Lower leg skin (tissue), 4 donors: ENCODE results near the gene ADAM22. TPM values are rescaled to one million over a fixed set of nuclear protein-coding genes. Genes with fewer than 3 reads are reported as not detected.
"Not testable (repeated sequence)": the region's sequence is repeated elsewhere in the genome, so short reads cannot be mapped to it uniquely, and the experiment has no call there.

ENCODE experiments used
- DNase-seq, 2 donors: peaks; one replicate each; pipeline ENCODE4 v3.0.0-alpha.2; 2019; ENCODE audit warnings: low spot score in 2 of 2
- H3K4me3 ChIP-seq: fragments of 200-600 bp; sonication (generic); 2 replicates; pipeline ENCODE4 v1.5.1; 2017; ENCODE audit warnings: mild to moderate bottlenecking, low read depth; ENCODE audit not compliant: poor library complexity, severe bottlenecking
- CTCF ChIP-seq, 3 donors: fragments of 450-650 bp; IDR thresholded peaks; one replicate each; pipeline ENCODE4 v1.5.1; 2016; ENCODE audit warnings: antibody characterized with exemption in 3 of 3, mild to moderate bottlenecking in 3 of 3, moderate library complexity in 2 of 3
- POLR2A ChIP-seq, 2 donors: fragments of 450-650 bp; IDR thresholded peaks; one replicate each; pipeline ENCODE4 v1.6.1; 2016 to 2017; ENCODE audit warnings: antibody characterized with exemption in 2 of 2, mild to moderate bottlenecking in 1 of 2, moderate library complexity in 1 of 2
- WGBS, 2 donors: methylation state at CpG; one replicate each; pipeline ENCODE4 v1.1.5; 2018; 5-methylcytosine and 5-hydroxymethylcytosine counted together
- intact Hi-C: fragments of 100-400 bp; cut with DNase I; formaldehyde crosslinking; loops from one replicate; pipeline ENCODE4 v1.15.0; 2023; ENCODE audit warnings: low total_unique reads
- total RNA-seq, 4 donors: library from RNA; depleted of rRNA; stranded (reverse); fragments of >200 nt; gene quantifications; one replicate each; pipeline ENCODE4 v1.1.0, GENCODE V29; 2016

The ADAM22 gene
- total RNA-seq, 4 donors from 2014 or later = 0.30 to 2.1 (median 1.0) TPM

GRCh38 chr7:88156356-88156755 lies 222.3 kb downstream of the ADAM22 start:
- no peak overlapping the region for H3K4me3 ChIP-seq
- intact Hi-C loops = no loop called here
- WGBS, 2 donors = 50 to 70% methylated on average over 1 of the region's 1 CpG
- no peak for DNase-seq
- no peak for TF ChIP-seq POLR2A (IDR thresholded peaks at IDR 0.05)
- TF ChIP-seq CTCF (IDR thresholded peaks at IDR 0.05) = no peak

- DNase-seq, H3K4me3 ChIP-seq, intact Hi-C loops: not testable (repeated sequence)
- WGBS, 2 donors = 87 to 91% methylated on average over 2 of the region's 2 CpGs
These were observed 225.7 kb downstream of the ADAM22 start for GRCh38 chr7:88159741-88160140.

- H3K4me3 ChIP-seq = no peak overlapping the region
- no peak for DNase-seq
- TF ChIP-seq CTCF (IDR thresholded peaks at IDR 0.05) = no peak
- no peak for TF ChIP-seq POLR2A (IDR thresholded peaks at IDR 0.05)
- intact Hi-C loops = no loop called here
These were observed 231.6 kb downstream of the ADAM22 start for GRCh38 chr7:88165697-88166096.

GRCh38 chr7:88167223-88167622 lies 233.2 kb downstream of the ADAM22 start:
- intact Hi-C loops = no loop called here
- TF ChIP-seq CTCF (IDR thresholded peaks at IDR 0.05) (no peak), POLR2A (IDR thresholded peaks at IDR 0.05) (no peak)
- DNase-seq = no peak
- WGBS, 2 donors = 64 to 83% methylated on average over 2 of the region's 2 CpGs
- H3K4me3 ChIP-seq = no peak overlapping the region

DNA sequence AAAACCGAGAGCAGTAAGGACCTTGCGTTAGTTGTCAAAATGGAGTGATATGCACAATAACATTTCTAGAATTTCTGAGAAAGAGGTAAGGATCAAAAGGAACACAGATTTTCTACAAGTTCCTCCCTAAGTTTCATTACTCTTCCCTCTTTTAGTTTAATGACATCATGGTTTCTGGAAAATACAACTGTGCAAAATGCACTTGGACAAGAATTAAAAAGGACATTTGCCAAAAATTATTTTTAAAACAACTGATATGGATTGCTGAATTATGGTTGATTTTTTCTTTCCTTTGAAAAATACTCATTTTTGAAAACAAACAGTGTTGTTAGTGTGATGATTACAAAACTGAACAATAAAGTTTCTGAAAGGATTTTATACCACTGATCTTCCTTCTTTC lies 233.7 kb downstream of the ADAM22 start:
- H3K4me3 ChIP-seq = no peak overlapping the region
- WGBS, 2 donors = 84 to 90% methylated on average over 2 of the region's 2 CpGs
- no peak for TF ChIP-seq CTCF (IDR thresholded peaks at IDR 0.05)
- no peak for DNase-seq
- intact Hi-C loops = no loop called here

DNA sequence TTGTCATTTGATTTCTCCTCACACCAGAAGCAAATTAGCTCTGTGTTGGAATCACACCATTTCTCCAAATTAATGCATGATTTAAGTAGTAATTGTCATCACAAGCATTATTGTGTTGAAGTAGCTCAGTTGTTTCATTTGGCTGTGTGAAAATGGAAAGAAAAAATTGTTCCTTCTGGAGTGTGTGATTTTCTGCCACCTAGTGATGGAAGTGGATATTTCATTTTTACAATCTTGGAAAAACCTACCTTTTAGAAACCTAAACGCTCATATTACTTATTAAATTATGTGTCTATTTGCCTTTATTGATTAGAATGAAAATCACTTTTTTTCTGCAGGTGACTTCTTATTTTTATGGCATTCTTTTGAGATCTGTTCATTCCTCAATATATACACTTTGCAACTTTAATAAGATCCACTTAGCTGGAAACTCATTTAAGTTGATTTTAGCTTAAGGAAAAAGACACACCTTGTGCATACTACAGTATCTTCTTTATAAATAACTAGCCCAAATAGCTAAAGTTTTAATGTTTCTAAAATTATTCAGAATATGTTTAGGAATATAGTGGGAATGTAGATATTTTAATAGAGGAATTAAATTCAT lies 235.8 kb downstream of the ADAM22 start:
- intact Hi-C loops = no loop called here
- H3K4me3 ChIP-seq = no peak overlapping the region
- no peak for TF ChIP-seq CTCF (IDR thresholded peaks at IDR 0.05)
- no peak for TF ChIP-seq POLR2A (IDR thresholded peaks at IDR 0.05)
- DNase-seq = no peak
- WGBS, 2 donors = 9 to 19% methylated on average over 1 of the region's 1 CpG
